ENCODE measurements around the gene TMEM50A. TPM values are rescaled to one million over a fixed set of nuclear protein-coding genes. Genes with fewer than 3 reads are reported as not detected.
A peak's percentile ranks its signal among the peaks of the same experiment; 100 is the strongest.
"Not testable (repeated sequence)": the region's sequence is repeated elsewhere in the genome, so short reads cannot be mapped to it uniquely, and the experiment has no call there.

The TMEM50A gene
- polyA plus RNA-seq, 3 donors from 2014 or later, result 238 to 291 (median 240) TPM

DNA sequence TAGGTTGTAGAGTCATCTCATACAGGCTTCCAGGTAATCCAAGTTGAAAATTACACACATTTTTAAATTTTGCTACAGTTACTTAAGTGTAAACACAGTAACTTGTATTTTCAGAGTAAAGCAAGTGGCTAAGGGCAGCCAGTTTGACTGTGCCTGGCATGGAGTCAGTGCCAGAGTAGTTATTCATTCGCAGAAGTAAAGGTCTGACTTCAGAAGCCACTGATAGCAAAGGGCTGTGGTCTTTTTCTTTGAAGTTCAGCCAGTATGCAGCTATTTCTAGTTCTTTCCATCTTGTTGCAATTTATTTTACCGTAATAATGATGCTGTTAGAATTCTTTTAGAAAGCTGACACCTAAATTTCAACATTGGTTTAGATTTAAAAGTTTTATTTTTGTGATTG is 9.4 kb downstream of the TMEM50A start:
- peak overlapping the region in 2 of 6 donors; percentile 30 for H3K27ac Mint-ChIP-seq
- H3K27me3 Mint-ChIP-seq (ENCODE audit: low read depth in 3 of 3), result peaks cover 0 to 2% (median 2%) of the 10 kb centered on the region in 3 donors
- H3K4me3 Mint-ChIP-seq, result no peak overlapping the region
- H3K9me3 Mint-ChIP-seq, result no peaks in the 10 kb centered on the region
- no peak for DNase-seq
- peaks cover 11 to 39% of the 10 kb centered on the region in 2 donors for H3K4me1 Mint-ChIP-seq
- peaks cover 16 to 30% (median 18%) of the 10 kb centered on the region in 3 donors for H3K36me3 Mint-ChIP-seq

GRCh38 chr1:25349606-25350005 is 11.5 kb downstream of the TMEM50A start:
- no peak for DNase-seq
- Mint-ChIP-seq H3K27me3 (ENCODE audit: low read depth in 3 of 3) (peaks cover 0 to 2% (median 2%) of the 10 kb centered on the region in 3 donors), H3K4me3 (no peak overlapping the region), H3K4me1 (peaks cover 8 to 24% of the 10 kb centered on the region in 2 donors), H3K27ac (peak overlapping the region in 1 of 6 donors; percentile 79), H3K9me3 (no peaks in the 10 kb centered on the region), H3K36me3 (peaks cover 11 to 23% (median 16%) of the 10 kb centered on the region in 3 donors)

GRCh38 chr1:25355841-25356395 is 17.8 kb downstream of the TMEM50A start:
- no peak for DNase-seq
- Mint-ChIP-seq H3K36me3 (peaks cover 15 to 34% (median 27%) of the 10 kb centered on the region in 3 donors), H3K27ac (peak overlapping the region; percentile 1 to 76 (median 20)), H3K4me3 (no peak overlapping the region), H3K4me1 (peaks cover 8 to 11% of the 10 kb centered on the region in 2 donors), H3K27me3 (ENCODE audit: low read depth in 3 of 3) (peaks cover 0 to 2% (median 0%) of the 10 kb centered on the region in 3 donors), H3K9me3 (no peaks in the 10 kb centered on the region)

- Mint-ChIP-seq H3K4me1 (peaks cover 8 to 17% of the 10 kb centered on the region in 2 donors), H3K27me3 (ENCODE audit: low read depth in 3 of 3) (peaks cover 0 to 2% (median 0%) of the 10 kb centered on the region in 3 donors), H3K36me3 (peaks cover 18 to 39% (median 28%) of the 10 kb centered on the region in 3 donors), H3K4me3 (no peak overlapping the region), H3K9me3 (no peaks in the 10 kb centered on the region), H3K27ac (peak overlapping the region; percentile 1 to 76 (median 20))
- no peak for DNase-seq
These were observed 18.3 kb downstream of the TMEM50A start for GRCh38 chr1:25356441-25356840.

GRCh38 chr1:25356848-25357247 is 18.7 kb downstream of the TMEM50A start:
- H3K9me3 Mint-ChIP-seq, result no peaks in the 10 kb centered on the region
- H3K27me3 Mint-ChIP-seq (ENCODE audit: low read depth in 3 of 3), result peaks cover 0 to 2% (median 0%) of the 10 kb centered on the region in 3 donors
- DNase-seq, result no peak
- no peak overlapping the region for H3K4me3 Mint-ChIP-seq
- peaks cover 8 to 21% of the 10 kb centered on the region in 2 donors for H3K4me1 Mint-ChIP-seq
- peaks cover 18 to 42% (median 32%) of the 10 kb centered on the region in 3 donors for H3K36me3 Mint-ChIP-seq
- peak overlapping the region in 3 of 6 donors; percentile 18 to 75 (median 73) for H3K27ac Mint-ChIP-seq

DNA sequence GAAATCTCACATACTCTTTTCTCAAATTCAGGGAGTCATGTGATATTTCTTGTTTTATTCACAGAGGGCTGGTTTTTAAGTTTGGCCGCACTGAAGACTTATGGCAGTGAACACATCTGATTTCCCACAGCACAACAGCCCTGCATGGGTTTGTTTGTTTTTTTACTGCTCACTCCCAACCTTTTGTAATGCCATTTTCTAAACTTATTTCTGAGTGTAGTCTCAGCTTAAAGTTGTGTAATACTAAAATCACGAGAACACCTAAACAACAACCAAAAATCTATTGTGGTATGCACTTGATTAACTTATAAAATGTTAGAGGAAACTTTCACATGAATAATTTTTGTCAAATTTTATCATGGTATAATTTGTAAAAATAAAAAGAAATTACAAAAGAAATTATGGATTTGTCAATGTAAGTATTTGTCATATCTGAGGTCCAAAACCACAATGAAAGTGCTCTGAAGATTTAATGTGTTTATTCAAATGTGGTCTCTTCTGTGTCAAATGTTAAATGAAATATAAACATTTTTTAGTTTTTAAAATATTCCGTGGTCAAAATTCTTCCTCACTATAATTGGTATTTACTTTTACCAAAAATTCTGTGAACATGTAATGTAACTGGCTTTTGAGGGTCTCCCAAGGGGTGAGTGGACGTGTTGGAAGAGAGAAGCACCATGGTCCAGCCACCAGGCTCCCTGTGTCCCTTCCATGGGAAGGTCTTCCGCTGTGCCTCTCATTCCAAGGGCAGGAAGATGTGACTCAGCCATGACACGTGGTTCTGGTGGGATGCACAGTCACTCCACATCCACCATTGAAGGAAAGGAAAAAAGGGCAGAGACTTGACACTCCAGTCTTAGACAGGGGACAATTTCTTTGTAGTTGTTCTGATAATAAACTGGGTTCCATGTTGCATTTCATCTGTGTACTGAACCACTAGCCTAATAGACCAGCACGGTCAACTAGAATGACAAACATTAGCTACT is 22.8 kb downstream of the TMEM50A start:
- Mint-ChIP-seq H3K9me3 (no peaks in the 10 kb centered on the region), H3K4me3 (no peak overlapping the region), H3K27ac (peak overlapping the region in 5 of 6 donors; percentile 28 to 86 (median 71)), H3K4me1 (peaks cover 4 to 20% of the 10 kb centered on the region in 2 donors), H3K27me3 (ENCODE audit: low read depth in 3 of 3) (peaks cover 0 to 2% (median 0%) of the 10 kb centered on the region in 3 donors), H3K36me3 (peaks cover 15 to 32% (median 24%) of the 10 kb centered on the region in 3 donors)
- no peak for DNase-seq

DNA sequence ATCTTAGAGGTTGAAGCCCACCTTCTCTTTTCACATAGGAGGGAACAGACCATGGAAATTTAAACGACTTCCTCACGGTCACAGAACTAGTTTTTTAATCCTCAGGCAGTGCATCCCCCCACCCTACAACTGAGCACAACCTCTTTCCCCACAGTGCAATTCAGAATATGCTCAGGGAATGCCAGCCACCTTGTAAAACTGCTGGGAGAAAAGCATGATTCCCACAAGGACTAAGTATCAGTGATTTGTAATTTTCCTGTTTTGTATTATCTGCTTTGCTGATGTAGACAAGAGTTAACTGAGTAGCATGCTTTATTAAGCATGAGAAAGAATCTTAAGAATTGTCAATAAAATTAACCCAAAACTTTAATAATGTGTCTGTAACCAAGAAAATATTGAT is 23.8 kb downstream of the TMEM50A start:
- H3K27ac Mint-ChIP-seq, result peak overlapping the region; percentile 2 to 86 (median 68)
- peaks cover 11 to 24% (median 18%) of the 10 kb centered on the region in 3 donors for H3K36me3 Mint-ChIP-seq
- no peaks in the 10 kb centered on the region for H3K9me3 Mint-ChIP-seq
- H3K4me3 Mint-ChIP-seq, result no peak overlapping the region
- no peaks in the 10 kb centered on the region for H3K27me3 Mint-ChIP-seq (ENCODE audit: low read depth in 3 of 3)
- H3K4me1 Mint-ChIP-seq, result peaks cover 0 to 13% of the 10 kb centered on the region in 2 donors
- no peak for DNase-seq

- H3K36me3 Mint-ChIP-seq, result peaks cover 7 to 18% (median 14%) of the 10 kb centered on the region in 3 donors
- not testable (repeated sequence) for H3K27me3 Mint-ChIP-seq (ENCODE audit: low read depth in 3 of 3); H3K4me3 Mint-ChIP-seq; H3K9me3 Mint-ChIP-seq; DNase-seq
- H3K4me1 Mint-ChIP-seq, result peaks cover 0 to 13% of the 10 kb centered on the region in 2 donors
- peak overlapping the region in 3 of 6 donors; percentile 31 to 86 (median 74) for H3K27ac Mint-ChIP-seq
These were observed 24.8 kb downstream of the TMEM50A start for GRCh38 chr1:25362634-25363559.

- no peaks in the 10 kb centered on the region for H3K36me3 Mint-ChIP-seq
- no peak overlapping the region for H3K27ac Mint-ChIP-seq
- DNase-seq, result no peak
- peaks cover 0 to 4% (median 0%) of the 10 kb centered on the region in 3 donors for H3K27me3 Mint-ChIP-seq (ENCODE audit: low read depth in 3 of 3)
- no peaks in the 10 kb centered on the region for H3K9me3 Mint-ChIP-seq
- no peaks in the 10 kb centered on the region for H3K4me1 Mint-ChIP-seq
- H3K4me3 Mint-ChIP-seq, result no peak overlapping the region
These were observed 31.1 kb downstream of the TMEM50A start for GRCh38 chr1:25369241-25369640.

DNA sequence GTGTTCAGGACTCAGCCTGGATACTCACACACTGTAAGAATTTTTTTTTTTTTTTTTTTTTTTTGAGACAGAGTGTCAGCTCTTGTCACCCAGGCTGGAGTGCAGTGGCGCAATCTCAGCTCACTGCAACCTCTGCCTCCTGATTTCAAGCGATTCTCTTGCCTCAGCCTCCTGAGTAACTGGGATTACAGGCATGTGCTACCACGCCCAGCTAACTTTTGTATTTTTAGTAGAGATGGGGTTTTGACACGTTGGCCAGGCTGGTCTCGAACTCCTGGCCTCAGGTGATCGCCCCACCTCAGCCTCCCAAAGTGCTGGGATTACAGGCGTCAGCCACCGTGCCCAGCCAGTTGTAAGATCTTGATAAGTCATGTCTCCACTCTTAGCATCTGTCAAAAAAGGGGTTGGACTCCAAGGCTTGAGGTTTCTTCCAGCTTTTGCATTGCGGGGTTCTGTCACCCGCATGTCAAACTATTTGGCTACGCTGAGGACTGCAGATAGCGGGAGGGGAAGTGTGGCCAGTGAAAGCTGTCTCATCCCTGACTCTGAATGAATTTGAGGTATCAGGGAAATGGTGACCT is 31.6 kb downstream of the TMEM50A start:
- H3K27me3 Mint-ChIP-seq (ENCODE audit: low read depth in 3 of 3); H3K36me3 Mint-ChIP-seq; H3K9me3 Mint-ChIP-seq; H3K4me3 Mint-ChIP-seq; H3K4me1 Mint-ChIP-seq; H3K27ac Mint-ChIP-seq; DNase-seq: not testable (repeated sequence)

DNA sequence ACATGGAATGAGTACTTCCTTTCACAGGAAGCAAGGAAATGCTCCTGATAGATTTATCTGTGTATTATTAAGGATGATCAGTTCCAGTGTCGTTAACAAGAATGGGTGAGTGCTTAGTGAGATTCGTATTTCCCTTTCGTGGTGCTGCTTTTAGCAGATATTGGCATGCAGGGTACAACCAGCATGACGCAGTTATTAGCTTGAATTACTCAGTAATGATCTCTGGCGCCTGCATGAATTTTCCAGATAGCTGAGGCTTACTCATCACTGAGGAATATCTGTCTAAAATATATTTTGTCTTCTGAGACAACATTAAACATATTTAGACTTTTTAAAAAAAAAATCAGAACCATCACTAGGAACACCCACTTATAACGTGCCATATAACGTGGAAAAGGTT is 33.6 kb downstream of the TMEM50A start:
- DNase-seq; H3K4me1 Mint-ChIP-seq; H3K4me3 Mint-ChIP-seq; H3K36me3 Mint-ChIP-seq; H3K9me3 Mint-ChIP-seq; H3K27me3 Mint-ChIP-seq (ENCODE audit: low read depth in 3 of 3): not testable (repeated sequence)
- peak overlapping the region in 1 of 6 donors; percentile 40 for H3K27ac Mint-ChIP-seq

DNA sequence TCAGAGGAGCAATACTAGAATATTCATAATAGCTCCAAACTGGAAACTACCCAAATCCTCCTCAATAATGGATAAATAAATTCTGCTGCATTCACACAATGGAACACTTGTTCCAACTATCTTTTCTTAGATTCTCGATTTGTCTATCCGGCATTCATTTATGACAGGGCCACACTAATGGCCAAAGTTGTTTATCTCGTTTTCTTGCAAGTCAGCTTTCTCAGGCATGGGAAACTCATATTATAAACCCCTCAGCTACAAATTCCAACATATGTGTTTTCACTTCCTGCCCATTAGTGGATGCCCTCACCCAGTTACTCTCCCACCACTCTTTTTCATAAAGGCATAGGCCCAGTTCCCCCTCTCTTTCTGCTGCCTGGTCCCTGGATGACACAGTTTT is 40.2 kb downstream of the TMEM50A start:
- not testable (repeated sequence) for H3K9me3 Mint-ChIP-seq; DNase-seq; H3K4me1 Mint-ChIP-seq; H3K4me3 Mint-ChIP-seq; H3K36me3 Mint-ChIP-seq; H3K27me3 Mint-ChIP-seq (ENCODE audit: low read depth in 3 of 3); H3K27ac Mint-ChIP-seq

DNA sequence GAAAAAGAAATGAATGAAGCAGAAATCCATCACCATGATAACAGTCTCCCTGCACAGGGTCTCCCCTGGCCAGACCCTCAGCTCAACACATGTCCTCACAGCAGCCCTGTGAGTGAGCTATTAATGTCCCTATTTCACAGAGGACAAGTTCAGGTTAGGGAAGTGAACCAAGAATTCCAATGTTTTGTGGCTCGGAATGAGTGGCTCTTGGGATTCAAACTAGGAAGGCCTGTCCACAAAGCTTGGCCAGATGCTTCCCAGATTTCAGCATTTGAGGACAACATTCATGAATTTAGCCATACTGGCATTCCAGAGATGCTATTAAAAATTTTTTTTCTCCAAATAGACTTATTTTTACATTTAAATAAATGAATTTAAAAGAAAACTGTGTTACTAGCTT is 44.4 kb downstream of the TMEM50A start:
- not testable (repeated sequence) for H3K36me3 Mint-ChIP-seq; H3K9me3 Mint-ChIP-seq; H3K4me3 Mint-ChIP-seq; DNase-seq; H3K27me3 Mint-ChIP-seq (ENCODE audit: low read depth in 3 of 3); H3K27ac Mint-ChIP-seq; H3K4me1 Mint-ChIP-seq
